ENCODE data around the gene ELL. TPM values are rescaled to one million over a fixed set of nuclear protein-coding genes. Genes with fewer than 3 reads are reported as not detected.

The ELL gene
- total and polyA plus RNA-seq, 2 donors (not counting 3 experiments of a cell fraction or from before 2014, with no cell fraction given), result 9.9 to 18.2 TPM

GRCh38 chr19:18500799-18501198 is 21.1 kb downstream of the ELL start:
- Histone ChIP-seq H3K27me3 (ENCODE audit: control insufficient read depth in 2 of 2, insufficient read depth in 2 of 2, low read length in 2 of 2) (no peaks in the 10 kb centered on the region), H3K9me3 (replicated peaks; ENCODE audit: control insufficient read depth, insufficient read depth, low read length) (no peaks in the 10 kb centered on the region), H3K36me3 (ENCODE audit: control insufficient read depth in 2 of 2, extremely low read depth in 1 of 2, insufficient read depth in 2 of 2, low read length in 2 of 2) (no peaks in the 10 kb centered on the region), H3K4me2 (ENCODE audit: insufficient read depth, low read length) (no peak overlapping the region), H2AFZ (ENCODE audit: low read depth, low read length) (no peak overlapping the region), H3K4me3 (replicated peaks in 1 of 3; ENCODE audit: insufficient read depth in 1 of 3, low read depth in 1 of 3, low read length in 3 of 3) (no peak overlapping the region), H3K27ac (ENCODE audit: insufficient read depth, low read depth, low read length) (no peak overlapping the region), H3K4me1 (ENCODE audit: control insufficient read depth, extremely low read depth, insufficient read depth, low read length) (peaks cover 6% of the 10 kb centered on the region), H4K20me1 (replicated peaks; ENCODE audit: control insufficient read depth, extremely low read depth, insufficient read depth, low read length) (no peaks in the 10 kb centered on the region), H3K9ac (replicated peaks; ENCODE audit: extremely low read depth, insufficient read depth, low read length) (no peak overlapping the region), H3K79me2 (ENCODE audit: control insufficient read depth, insufficient read depth, low read length) (peaks cover 75% of the 10 kb centered on the region), H3K9me1 (replicated peaks; ENCODE audit: control insufficient read depth, extremely low read depth, insufficient read depth, low read length) (no peaks in the 10 kb centered on the region)
- no TSS peak for BruUV-seq (replicated peaks)
- POLR2A ChIA-PET, result interaction anchor here (1.0 kb wide), 1 partner anchor 21 kb away, joined by 4 read pairs; the partner anchor contains the start of gene ELL
- dilution Hi-C loops (cut with MboI; ENCODE audit: extremely low pct_ligation_motif_present, low sequenced_read_pairs), result no loop called here
- CTCF ChIA-PET, result interaction anchor here (0.8 to 1.5 kb wide), 9 partner anchors 9 to 346 kb away, joined by 3 to 5 read pairs (median 4); no protein-coding TSS in a partner anchor
- intact Hi-C loops (cut with micrococcal nuclease), result no loop called here
- no peak for DNase-seq (ENCODE audit: low read depth, low spot score)
- FAIRE-seq, result peak; percentile 12
- TF ChIP-seq MYC (IDR thresholded peaks at IDR 0.05; ENCODE audit: low read depth, low read length), result no peak
- TF ChIP-seq EZH2 (IDR thresholded peaks at IDR 0.05; ENCODE audit: borderline replicate concordance, low read depth, low read length, severe bottlenecking), result no peak
- no peak for TF ChIP-seq FOS (IDR thresholded peaks at IDR 0.05; ENCODE audit: borderline replicate concordance, insufficient read depth, low read length)
- TF ChIP-seq, protein P1, sequence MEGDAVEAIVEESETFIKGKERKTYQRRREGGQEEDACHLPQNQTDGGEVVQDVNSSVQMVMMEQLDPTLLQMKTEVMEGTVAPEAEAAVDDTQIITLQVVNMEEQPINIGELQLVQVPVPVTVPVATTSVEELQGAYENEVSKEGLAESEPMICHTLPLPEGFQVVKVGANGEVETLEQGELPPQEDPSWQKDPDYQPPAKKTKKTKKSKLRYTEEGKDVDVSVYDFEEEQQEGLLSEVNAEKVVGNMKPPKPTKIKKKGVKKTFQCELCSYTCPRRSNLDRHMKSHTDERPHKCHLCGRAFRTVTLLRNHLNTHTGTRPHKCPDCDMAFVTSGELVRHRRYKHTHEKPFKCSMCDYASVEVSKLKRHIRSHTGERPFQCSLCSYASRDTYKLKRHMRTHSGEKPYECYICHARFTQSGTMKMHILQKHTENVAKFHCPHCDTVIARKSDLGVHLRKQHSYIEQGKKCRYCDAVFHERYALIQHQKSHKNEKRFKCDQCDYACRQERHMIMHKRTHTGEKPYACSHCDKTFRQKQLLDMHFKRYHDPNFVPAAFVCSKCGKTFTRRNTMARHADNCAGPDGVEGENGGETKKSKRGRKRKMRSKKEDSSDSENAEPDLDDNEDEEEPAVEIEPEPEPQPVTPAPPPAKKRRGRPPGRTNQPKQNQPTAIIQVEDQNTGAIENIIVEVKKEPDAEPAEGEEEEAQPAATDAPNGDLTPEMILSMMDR (IDR thresholded peaks at IDR 0.05; ENCODE audit: extremely low read depth in 1 of 2, insufficient read depth in 1 of 2, low read depth in 1 of 2, low read length in 2 of 2), result no peak
- no peak for TF ChIP-seq GATA2 (IDR thresholded peaks at IDR 0.05; ENCODE audit: insufficient read depth, insufficient read length, low read depth, low read length)
- no peak for TF ChIP-seq JUN (IDR thresholded peaks at IDR 0.05; ENCODE audit: borderline replicate concordance, insufficient read depth, insufficient read length, low read depth)
- TF ChIP-seq POLR2AphosphoS5 (IDR thresholded peaks at IDR 0.05; ENCODE audit: insufficient read depth, low read depth, low read length), result no peak
- TF ChIP-seq, protein P2, sequence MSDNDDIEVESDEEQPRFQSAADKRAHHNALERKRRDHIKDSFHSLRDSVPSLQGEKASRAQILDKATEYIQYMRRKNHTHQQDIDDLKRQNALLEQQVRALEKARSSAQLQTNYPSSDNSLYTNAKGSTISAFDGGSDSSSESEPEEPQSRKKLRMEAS (IDR thresholded peaks at IDR 0.05; ENCODE audit: insufficient read depth, insufficient read length), result no peak
- TF ChIP-seq POLR2A (IDR thresholded peaks at IDR 0.05; ENCODE audit: low read depth, low read length), result no peak
